OCI-LY7 (cell line): ENCODE results near the gene DHX34.
"Not testable (repeated sequence)": the region's sequence is repeated elsewhere in the genome, so short reads cannot be mapped to it uniquely, and the experiment has no call there.

Experiments
- CTCF ChIP-seq: fragments of 200-600 bp; sonication (generic); conservative IDR thresholded peaks from 2 replicates; pipeline ENCODE4 v1.5.1; 2014; ENCODE audit warnings: mild to moderate bottlenecking, antibody characterized with exemption, low read length, moderate library complexity, mixed read lengths
- EZH2phosphoT487 ChIP-seq: fragments of 200-600 bp; sonication (generic); IDR thresholded peaks from 2 replicates; pipeline ENCODE4 v1.6.1; 2018; ENCODE audit warnings: low read depth, borderline replicate concordance, mild to moderate bottlenecking, mixed run types, antibody characterized with exemption, low read length, moderate library complexity, mixed read lengths

- TF ChIP-seq CTCF, EZH2phosphoT487: not testable (repeated sequence)
Measured at GRCh38 chr19:47300867-47301266, 48.2 kb upstream of the DHX34 start.
